GM04503 (cell line): ENCODE measurements around the gene VTI1A.

Experiments used
- DNase-seq: peaks from one replicate; pipeline ENCODE4 v3.0.0-alpha.2; 2012; ENCODE audit warnings: low read depth

The VTI1A gene

DNA sequence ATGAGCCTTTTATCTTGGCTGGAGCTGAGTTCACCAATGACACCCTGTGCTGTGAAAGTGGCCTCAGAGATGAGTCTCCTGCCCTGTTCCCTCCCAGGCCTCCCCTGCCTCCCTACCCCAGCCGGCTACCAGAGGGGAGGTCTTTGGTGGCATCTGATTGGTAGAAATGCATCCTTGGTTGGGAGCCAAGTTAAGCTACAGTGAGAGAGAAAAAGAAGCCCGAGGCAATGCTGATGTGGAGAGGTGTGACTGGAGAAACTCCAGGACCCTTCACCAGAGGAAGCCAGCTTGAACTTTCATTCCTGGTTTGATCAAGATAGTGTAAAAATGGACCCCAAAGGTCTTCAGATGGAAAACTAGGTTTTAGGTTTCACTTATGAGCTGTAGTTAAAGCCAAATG is 311.9 kb downstream of the VTI1A start:
- DNase-seq: no peak

DNA sequence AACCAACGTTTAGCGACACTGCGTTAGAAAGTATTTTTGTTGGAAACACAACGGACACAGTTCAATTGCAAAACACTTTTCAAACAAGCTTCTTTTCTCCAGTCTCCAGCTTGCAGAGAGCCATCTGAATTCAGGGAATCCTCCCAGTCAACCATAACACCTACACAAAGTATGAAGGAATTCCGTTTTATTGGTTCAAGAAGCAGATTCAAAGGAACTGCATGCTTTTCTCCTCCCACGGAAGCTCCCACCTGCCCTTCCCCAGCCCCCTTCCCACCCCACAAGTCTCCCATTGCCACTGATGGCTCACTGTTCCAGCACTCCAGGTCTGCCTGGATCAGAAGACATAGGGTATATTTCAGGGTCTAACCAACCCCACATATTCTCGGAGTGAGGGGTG is 312.5 kb downstream of the VTI1A start:
- no peak for DNase-seq

DNA sequence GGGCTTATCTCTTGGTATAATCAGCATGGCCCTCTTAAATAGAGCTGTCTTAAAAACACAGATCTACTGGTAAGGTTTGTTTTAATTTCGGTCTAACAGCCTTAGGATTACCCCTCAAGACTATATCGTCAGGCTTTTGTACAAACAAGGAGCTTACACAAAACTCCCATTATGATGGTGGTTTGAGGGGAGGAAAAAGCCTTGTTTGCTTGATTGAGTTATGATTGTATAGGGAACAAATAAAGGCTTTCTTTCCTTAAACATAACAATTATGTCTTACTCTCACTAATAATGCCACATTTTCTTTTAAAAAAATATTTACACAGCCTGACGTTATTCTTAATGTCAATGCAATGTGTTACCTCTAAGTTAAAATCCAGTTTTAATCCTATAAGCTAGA is 314.2 kb downstream of the VTI1A start:
- no peak for DNase-seq

DNA sequence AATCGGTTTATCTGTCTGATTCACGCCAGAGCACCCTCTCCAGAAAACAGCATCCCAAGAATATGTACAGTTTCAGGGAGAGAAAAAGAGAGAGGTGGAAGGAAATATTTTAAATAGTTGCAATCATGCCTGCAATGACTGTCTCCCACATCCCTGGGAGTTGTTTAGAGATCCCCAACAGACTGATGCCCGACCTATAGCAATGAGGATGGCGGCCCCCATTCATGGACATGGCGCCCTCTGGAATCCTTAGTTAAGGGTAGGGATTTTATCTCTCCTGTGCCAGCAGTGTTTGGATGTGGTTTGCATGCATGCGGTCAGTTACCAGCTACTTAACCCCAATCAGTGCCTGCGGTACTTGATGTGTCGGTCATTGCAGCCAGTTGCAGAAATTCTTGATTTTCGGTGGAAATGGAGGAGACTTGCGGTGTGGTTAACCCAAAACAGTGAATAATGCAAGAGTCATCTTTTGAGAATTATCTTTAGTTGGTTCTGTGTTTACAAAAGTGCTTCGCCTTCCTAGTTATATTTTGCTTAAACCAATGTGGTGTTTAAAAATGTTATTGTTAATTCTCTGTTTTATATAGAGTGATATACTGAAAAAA is 317.0 kb downstream of the VTI1A start:
- no peak for DNase-seq

DNA sequence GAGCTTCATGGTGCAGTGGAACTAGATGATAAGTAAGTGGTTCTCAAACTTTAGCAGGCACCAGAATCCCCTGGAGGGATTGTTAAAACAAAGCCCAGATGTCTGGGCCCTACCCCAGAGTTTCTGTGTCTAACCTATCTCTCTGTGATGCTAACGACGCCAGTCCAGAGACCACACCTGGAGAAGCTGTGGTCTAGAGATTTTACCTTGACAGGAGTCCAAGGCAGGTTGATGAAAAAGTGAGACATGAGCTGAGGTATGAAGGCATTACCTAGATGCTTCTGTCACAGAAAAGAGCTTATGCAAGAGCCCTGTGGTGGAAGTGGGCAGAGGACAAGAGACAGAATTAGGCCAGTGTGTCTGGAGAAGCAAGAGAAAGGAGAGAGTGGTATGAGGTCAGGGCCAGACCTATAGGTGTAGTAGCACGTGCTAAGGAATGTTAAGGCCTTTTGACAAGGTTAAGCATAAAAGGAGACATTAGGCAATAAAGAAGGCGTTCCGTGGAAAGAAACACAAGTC is 318.8 kb downstream of the VTI1A start:
- no peak for DNase-seq

DNA sequence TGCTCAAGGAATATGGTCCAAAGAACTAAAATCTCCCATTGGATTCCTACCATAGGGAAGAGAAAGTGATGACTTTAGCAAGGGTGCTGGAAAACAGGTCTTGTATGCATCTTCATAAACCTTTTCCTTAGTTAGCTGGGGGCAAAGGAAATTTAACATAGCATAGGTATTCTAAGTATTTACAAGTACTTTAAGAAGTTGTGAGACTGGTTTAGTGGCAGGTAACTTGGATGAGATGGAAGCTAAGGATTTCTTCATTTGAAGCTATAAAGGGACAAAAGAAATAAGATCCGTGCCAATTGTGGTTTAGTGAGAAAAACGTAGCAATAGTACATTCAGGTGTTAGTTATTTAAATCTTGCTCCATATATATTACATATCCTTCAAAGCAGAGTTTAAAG is 319.6 kb downstream of the VTI1A start:
- DNase-seq: no peak

DNA sequence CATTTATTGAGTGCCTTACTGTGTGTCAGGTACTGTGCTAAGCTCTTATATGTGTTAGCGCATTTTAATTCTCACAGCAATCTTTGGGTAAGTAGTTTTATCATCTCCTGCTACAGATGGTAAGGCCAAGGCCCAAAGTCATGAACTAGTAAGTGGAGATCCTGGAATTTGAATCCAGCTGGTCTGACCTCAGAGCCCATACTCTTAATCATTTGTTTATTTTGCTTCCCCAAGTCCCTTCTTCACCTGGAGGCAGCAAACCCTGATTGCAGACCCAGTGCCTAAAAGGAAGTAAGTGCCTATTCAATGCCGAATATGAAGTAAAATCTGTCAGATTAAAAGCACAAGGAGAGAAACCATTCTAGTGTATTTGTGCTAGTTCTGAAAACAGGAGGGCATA is 320.1 kb downstream of the VTI1A start:
- no peak for DNase-seq

DNA sequence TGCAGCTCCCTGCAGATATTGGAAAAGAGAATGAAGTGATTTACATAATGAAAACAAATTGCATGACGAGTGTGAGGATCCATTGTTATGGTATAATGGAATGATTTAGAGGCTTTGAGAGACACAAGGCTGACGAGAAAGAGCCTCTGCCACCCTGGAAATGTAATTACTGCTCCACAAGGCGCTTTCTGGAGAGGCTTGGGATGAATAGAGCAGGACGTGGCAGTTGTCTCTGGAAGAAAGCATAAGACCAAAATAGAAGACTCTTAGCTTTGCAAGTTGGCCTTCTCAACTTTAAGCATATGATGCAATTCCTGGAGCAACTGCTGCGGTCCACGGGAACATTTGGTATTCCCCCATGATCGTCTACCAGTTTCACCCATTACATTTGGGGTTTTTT is 321.1 kb downstream of the VTI1A start:
- DNase-seq: no peak

DNA sequence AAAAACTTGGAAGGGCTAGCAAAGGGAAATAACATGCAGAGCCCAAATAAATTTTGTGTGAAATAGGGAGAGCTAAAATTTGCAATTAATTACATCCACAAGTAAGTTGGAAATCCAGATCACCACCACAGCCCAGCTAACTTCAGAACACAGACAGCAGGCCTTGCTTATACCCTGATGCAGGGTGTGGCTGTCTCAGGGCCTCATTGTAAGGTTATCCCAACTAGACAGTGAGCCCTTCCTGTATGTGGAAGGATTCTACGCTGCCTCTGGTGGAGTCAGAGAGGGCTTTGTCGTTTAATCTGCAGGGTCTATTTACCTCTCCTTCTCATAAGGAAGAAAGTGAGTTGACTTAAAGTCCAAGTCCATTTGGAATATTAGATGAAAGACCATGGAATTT is 322.1 kb downstream of the VTI1A start:
- DNase-seq: no peak

DNA sequence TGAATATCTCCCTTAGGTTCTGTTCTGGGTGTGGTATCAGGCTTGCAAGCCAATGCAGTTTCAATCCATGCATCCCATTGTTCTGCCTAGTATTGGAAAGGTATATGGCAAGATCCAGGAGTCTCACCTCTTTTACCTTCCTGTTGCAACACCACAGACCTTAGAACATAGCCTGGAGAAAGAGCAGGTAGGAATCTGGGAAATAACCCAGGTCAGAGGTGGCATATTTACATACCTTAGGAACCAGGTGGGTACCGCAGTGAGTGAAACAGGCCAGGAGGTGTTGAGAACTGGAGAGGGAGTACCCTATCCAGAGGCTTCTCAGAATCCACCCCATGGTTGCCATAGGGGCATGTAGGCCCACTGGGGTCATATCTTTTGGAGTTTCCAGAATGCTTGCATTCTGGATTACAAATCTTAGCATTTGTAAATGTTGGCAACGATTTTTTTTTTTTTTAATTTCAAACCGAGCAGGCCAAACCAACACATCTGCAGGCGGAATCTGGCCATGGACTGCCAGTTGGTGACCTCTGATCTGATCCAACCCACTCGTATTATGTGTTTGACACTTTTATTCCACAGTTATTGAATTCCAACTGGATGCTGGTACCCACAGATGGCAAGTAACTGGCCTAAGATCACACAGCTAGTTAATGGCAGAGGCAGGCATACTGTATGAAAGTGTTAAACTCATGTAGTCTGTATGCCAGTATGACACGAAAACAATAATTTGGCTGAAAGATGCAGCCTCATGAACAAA is 322.8 kb downstream of the VTI1A start:
- DNase-seq: no peak

DNA sequence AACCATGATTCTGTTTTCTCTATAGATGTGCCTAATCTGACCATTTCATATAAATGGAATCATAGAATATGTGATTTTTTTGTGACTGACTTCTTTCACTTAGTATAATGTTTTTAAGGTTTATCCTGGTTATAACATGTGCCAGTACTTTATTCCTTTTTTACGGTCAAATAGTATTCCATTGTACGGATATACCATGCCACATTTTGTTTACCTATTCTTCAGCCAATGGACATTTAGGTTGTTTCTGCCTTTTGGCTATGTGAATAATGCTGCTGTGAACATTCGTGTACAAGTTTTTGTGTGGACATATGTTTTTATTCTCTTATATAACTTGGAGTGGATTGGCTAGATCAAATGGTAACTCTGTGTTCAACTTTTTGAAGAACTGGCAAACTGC is 324.7 kb downstream of the VTI1A start:
- no peak for DNase-seq

DNA sequence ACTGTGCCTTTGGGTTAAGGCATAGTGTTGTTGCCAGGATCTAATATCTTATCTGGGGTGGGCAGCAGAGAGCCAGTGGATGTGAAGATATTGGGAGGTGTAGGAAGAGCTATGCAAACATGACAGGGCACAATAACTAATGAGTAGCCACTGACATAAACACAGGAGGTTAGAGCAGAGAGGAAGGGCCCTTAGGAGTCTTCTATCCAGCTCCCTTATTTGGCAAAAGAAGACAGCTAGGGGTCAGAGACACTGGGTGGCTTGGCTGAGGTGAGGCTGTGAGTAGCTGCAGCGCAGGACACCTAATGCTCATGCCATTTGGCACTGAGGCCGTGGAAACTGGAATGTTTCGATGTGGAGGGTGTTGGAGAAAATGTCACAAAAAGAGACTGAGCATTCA is 326.8 kb downstream of the VTI1A start:
- no peak for DNase-seq

DNA sequence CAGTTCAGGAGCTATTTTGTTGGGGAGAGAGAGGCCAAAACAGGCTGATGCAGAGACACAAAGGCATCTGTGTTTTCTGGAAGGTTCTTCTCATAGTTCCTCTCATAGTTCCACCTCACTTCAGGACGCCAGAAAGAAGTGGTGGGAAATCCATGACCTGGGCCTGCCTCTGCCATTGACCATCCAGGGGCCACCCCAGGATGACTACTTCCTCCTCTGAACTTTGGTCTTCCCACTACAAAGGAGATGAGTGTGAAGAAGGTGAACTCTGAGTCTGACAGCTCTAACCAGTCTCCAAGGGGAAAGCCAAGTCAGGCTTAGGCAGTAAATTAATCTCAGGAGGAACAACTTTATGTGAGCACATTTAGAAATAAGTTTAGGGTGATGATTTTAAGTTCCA is 327.2 kb downstream of the VTI1A start:
- no peak for DNase-seq

DNA sequence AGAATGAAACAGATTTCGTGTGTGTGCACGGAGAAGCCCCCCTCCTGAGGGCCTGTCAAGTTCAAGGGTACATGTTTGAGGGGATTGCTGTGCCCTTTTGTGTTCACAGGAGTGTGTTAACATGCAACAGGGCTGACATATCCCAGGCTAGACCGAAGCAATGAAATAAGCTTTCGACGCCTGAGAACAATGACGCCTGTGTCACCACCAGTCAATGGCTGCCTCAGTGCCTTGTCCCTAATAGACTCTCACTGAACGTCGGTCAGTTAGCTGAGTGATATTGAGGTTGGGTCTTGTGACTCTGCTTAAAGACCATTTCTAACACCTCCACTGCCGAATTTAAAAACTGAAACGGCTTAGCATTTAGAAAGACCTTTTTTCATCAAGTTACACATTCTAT is 327.8 kb downstream of the VTI1A start:
- no peak for DNase-seq

DNA sequence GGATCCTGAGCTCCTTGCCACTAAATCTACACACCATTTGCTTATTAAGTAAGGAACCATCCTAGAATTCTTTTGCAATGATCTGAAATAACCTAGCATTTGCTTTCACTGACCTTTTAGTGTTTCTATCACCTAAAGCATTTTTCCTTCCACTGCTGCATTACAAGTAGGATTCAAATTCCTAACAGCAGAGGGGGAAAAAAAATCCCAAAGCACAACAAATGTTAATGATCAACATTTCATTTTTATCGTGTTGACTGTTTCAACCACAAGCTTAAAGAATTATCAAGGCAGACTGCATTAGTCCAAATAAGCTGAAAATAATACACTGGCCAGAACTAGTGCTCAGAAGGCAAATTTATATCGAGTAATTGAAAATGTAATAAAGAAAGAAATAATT is 328.4 kb downstream of the VTI1A start:
- DNase-seq: no peak

DNA sequence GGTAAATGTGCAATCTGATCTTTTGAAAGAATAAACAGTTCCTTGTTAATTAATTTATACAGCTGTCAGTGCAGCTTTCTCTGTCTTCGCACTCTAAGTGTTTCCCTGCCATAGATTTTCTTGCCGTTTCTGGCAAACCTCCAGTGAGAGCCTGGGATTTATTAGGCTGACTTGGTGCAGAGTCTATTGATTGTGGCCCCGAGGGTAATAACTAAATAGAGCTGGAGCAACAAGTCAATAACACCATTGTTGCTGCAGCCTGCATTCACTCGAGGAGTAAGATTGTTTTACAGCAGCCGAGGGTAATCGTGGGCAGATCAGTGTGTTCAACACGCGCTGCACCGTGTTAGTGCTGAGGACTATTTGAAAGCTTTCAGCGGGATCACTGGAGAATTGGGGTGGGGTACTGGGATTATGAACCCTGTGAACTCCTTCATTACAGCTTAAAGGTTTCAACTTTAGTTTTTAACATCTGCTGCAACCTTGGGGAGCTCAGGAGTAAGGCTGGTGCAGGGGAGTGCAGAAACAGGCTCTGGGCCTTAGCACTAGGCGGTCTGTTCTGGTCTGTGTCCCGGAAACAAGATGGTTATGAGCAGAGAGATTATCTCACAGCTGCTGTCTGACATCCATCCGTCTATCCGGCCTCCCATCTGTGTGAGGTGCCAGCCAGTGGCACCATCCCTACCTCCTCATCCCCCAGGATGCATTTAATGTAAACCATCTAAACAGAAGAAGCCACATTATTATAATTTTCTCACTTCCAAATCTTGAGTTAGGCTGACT is 329.1 kb downstream of the VTI1A start:
- no peak for DNase-seq

DNA sequence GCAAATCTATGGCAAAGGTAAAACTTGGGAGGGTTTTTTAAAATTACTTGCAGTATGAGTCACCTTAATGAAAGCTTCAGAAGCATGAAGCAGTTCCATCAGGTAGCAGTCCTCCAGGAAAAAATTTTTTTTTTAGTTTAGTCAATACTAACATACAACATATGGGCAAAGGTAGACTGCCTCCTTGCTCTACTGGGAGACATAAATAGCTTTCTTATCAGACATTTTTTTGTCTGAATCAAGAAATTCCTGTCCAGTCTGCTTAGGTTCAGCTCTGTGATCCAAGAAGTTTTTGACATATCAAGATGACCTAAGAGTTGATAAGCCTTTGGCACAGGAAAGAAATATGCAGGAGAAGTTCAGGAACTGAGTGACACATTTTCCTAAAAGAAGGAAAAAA is 331.6 kb downstream of the VTI1A start:
- DNase-seq: no peak

DNA sequence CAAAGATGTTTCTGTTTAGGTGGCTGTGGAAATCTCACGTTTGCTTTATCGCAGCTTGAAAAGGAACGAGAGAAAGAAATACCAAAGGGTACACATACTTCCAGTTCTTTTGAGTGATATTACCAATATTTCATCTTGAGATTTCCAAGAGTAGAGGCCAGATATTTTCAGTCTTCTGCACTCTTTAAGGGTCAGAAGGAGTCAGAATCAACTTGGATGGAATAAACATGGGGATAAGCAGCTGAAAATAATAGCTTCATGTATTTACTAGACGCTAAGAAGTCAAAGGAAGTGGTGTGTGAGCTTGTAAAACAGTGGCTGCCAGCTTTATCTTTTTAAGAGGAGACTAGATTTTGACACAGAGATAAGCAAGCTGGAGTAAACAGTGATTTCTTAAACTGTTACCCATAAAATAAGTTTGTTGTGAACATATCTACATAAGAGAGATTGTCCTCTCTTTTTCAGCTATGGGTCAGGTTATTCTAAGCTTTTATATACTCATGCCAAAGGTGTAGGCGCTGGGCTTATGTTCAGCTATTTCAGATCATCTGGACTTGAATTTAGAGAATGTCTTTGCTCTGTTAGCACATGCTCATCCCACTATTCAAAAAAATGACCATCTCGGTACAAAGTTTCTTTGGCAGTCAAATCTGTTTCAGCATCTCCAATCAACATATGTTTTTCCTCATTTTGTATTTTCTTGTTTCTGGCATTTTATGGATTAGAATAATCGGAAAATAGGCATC is 332.2 kb downstream of the VTI1A start:
- DNase-seq: no peak

DNA sequence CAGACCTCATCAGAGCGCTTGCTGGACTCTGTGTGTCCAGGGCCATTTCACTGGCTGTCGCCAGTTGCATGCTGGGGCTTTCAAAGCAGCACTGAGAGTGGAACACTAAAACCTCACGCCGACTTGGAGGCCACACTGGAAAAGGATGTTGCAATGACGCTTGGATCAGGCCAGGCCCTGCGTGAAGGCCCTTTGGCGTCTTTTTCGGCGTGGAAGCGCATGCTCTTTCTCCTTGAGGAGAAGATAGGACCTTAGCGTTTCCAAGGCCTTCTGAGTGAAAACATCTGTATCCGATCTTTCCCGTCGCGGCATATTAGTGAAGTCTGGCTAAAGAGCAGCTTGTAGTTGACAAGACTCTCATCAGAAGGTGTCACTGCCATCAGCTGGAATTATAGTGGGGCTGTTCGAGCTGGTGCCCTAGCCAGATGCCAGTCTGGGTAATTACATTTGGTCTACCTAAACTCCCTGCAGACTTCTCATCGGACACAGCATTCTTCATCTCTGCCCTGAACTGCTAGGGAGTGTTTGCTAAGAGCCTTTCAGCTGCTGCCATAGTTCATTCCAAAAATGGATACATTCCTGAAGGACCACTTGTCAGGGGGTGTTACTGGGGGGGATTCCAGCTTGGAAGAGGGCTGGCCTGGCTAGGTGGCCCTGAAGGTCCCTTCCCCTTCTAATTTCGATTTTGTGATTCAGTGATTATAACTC is 335.3 kb downstream of the VTI1A start:
- no peak for DNase-seq

DNA sequence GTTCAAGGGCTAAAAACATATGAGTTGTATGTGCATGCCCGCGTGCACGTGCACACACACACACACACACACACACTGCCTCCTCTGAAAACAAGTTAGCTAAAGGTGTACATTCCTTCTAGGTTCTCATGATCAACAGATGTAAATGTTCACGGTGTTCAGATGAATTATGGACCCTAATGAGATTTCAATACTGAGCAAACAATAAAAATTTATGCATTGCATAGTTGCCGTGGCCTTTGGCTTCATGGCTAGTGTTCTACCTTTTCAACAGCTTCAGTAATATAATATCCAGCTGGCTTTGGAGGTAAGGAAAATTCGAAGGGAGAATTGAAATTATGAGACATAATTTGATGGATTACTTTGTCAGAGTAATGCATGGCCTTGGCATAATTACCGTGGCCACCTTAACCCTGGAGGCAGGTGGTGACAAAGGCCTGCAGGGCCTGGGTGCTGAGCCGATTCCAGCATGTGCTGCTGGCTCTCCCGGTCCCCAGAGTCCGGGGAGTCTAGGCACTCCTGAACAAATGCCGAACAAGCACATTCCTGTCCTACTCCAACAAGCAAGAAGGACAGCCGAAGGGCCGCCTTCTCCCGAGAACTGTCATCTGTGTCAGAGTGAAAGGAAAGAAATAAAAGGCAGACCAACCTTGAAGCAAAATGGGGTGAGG is 336.5 kb downstream of the VTI1A start:
- no peak for DNase-seq

DNA sequence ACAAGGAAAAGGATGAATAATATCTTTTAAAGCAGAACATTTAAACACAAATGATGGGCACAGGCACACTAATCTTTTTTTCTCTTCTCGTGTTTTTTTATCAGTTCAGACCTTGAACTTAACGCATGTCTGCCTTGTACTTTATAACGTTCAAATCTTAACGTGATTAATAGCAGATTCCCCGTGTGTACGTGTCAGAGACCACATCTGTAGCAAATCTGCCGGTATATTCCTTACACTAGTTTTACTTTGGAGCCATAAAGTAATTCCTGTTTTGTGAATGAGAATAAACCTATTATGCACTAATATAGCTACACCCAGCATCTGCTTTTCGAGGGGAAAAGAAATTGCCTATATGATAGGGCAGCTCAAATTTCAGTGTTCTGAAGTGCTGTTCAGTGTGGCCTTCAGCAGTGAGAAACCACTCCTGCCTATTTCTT is 337.0 kb downstream of the VTI1A start:
- no peak for DNase-seq
